ENCODE results near the gene FRY.

FRY gene

DNA sequence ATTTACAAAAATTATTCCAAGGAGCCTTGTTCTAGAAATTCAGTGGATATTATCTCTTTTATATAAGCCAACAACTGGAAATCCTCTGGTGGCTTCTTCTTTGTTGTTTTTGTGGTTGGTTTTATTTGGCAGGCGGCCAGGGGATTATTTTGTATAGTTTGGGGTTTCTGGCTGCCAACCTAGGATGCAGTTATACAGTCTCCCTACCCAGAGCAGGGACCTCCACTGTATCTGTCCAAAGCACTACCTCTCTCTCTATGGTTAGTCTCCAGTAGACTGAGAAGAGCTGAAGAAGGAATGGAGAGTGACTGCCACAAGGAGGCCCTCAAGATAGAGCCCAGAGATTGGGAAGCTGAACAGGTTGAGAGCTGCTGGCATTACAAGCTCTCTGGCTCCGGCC, 203.3 kb downstream of the FRY start:
- Histone ChIP-seq H3K27ac (peak overlapping the region in 1 of 2 donors; percentile 25), H3K4me3 (no peak overlapping the region)
- DNase-seq (ENCODE audit: low spot score) = no peak
- TF ChIP-seq, protein P1, sequence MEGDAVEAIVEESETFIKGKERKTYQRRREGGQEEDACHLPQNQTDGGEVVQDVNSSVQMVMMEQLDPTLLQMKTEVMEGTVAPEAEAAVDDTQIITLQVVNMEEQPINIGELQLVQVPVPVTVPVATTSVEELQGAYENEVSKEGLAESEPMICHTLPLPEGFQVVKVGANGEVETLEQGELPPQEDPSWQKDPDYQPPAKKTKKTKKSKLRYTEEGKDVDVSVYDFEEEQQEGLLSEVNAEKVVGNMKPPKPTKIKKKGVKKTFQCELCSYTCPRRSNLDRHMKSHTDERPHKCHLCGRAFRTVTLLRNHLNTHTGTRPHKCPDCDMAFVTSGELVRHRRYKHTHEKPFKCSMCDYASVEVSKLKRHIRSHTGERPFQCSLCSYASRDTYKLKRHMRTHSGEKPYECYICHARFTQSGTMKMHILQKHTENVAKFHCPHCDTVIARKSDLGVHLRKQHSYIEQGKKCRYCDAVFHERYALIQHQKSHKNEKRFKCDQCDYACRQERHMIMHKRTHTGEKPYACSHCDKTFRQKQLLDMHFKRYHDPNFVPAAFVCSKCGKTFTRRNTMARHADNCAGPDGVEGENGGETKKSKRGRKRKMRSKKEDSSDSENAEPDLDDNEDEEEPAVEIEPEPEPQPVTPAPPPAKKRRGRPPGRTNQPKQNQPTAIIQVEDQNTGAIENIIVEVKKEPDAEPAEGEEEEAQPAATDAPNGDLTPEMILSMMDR (IDR thresholded peaks at IDR 0.05) = no peak

- no peak overlapping the region for H3K4me3 ChIP-seq
- TF ChIP-seq, protein P1 (IDR thresholded peaks at IDR 0.05) = no peak
- no peak overlapping the region for H3K27ac ChIP-seq
- no peak for DNase-seq (ENCODE audit: low spot score)
Observed at GRCh38 chr13:32237681-32238080, 206.1 kb downstream of the FRY start.

GRCh38 chr13:32243695-32244094, 212.1 kb downstream of the FRY start:
- Histone ChIP-seq H3K27ac (no peak overlapping the region), H3K4me3 (no peak overlapping the region)
- TF ChIP-seq, protein P1 (IDR thresholded peaks at IDR 0.05) = no peak
- DNase-seq (ENCODE audit: low spot score) = no peak

DNA sequence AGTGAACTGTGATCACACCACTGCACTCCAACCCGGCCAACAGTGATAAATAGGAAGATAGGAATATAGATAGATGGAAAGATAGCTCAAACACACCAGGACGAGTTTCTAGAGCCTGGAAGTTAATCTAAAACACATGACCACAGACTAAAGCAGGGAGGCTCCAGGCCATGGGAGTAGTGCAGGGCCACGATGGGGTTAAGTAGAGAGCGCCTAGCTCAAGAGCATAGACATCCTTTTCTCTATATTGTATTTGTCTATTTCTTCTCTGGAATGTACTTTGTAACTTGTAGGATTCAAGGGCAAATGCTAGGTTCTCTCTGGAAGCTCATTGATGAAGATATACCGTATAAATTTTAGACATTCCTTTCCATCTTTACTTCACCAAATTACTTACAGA, 214.0 kb downstream of the FRY start:
- no peak for DNase-seq (ENCODE audit: low spot score)
- TF ChIP-seq, protein P1 (IDR thresholded peaks at IDR 0.05) = no peak
- no peak overlapping the region for H3K4me3 ChIP-seq
- H3K27ac ChIP-seq = no peak overlapping the region

DNA sequence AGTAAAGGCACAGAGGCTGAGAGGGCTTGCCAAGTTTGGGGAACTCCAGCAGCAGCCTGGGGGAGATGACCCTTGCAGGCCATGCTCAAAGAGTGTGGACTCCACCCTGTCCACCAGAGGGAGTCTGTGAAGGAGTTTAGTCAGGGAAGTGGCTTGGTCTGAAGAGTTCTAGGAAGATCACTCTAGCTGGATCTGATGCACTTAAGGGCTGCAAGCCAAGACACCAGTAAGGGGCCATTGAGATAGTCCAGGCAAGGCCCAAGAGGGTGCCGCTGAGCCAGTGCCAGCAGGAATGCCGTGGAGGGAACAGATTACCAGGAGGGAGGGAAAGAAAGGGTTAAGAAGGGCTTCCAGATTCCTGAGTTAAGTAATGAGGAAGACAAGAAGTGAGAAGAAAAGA, 214.9 kb downstream of the FRY start:
- no peak overlapping the region for H3K4me3 ChIP-seq
- TF ChIP-seq, protein P1 (IDR thresholded peaks at IDR 0.05) = peak; percentile 48

DNA sequence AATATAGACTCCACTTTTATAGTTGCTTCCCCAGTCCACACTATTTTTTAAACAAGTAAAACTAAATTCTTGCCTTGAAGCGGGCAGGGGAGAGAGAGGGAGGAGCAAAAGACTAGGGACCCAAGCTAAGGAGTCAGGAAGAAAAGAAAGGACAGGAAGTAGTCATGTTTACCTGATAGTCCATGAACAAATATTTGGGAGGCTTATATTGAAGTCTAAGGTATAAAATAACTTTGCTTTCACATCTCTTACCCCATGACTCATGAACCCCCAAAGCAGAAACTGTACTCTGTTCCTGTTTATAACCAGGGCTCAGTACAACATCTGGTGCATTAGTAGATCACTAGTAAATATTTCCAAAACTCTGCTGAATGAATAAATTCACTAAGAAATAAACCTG, 216.3 kb downstream of the FRY start:
- TF ChIP-seq, protein P1 (IDR thresholded peaks at IDR 0.05) = no peak
- DNase-seq (ENCODE audit: low spot score) = no peak
- Histone ChIP-seq H3K4me3 (no peak overlapping the region), H3K27ac (peak overlapping the region; percentile 6 to 16)

More for the DNA sequence above, 214.9 kb downstream of the FRY start:
- no peak for DNase-seq (ENCODE audit: low spot score)
- H3K27ac ChIP-seq = peak overlapping the region; percentile 7 to 9

DNA sequence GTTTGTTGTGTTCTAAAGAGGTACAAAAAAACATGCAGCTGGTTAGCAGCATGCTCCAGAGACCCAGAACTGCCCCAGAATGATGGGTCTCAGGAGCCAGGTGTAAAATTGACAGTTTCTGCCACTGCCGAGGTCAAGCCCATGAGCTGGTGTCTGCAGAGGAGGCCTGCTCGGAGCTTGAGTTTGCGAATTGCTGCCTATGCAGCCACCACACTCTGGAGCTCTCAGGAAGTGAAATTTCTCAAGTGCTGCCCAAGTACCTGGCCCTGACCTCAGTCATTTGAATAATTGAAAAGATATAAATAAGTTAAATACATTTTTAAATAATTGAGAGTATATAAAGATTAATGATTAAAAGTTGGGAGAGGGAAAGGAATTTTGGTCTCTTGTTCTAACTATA, 217.2 kb downstream of the FRY start:
- no peak for DNase-seq (ENCODE audit: low spot score)
- no peak overlapping the region for H3K4me3 ChIP-seq
- TF ChIP-seq, protein P1 (IDR thresholded peaks at IDR 0.05) = no peak
- no peak overlapping the region for H3K27ac ChIP-seq
